HG02884 (cell line): ENCODE results near the gene MPHOSPH8.
"Not testable (repeated sequence)": the region's sequence is repeated elsewhere in the genome, so short reads cannot be mapped to it uniquely, and the experiment has no call there.

Experiments used
- ATAC-seq: cut with Tn5 transposase; IDR thresholded peaks from one replicate; pipeline ENCODE4 v1.9.1; 2021; ENCODE audit warnings: mild to moderate bottlenecking, moderate library complexity; ENCODE audit not compliant: unreplicated experiment

MPHOSPH8 gene

GRCh38 chr13:19676168-19676567 lies 42.7 kb downstream of the MPHOSPH8 start:
- ATAC-seq, result no peak

GRCh38 chr13:19680751-19681150 lies 47.3 kb downstream of the MPHOSPH8 start:
- ATAC-seq, result no peak

GRCh38 chr13:19681517-19681916 lies 48.1 kb downstream of the MPHOSPH8 start:
- ATAC-seq, result no peak

GRCh38 chr13:19685034-19685433 lies 51.6 kb downstream of the MPHOSPH8 start:
- no peak for ATAC-seq

- ATAC-seq, result no peak
Measured at GRCh38 chr13:19685437-19685836, 52.0 kb downstream of the MPHOSPH8 start.

- ATAC-seq, result not testable (repeated sequence)
Measured at GRCh38 chr13:19691447-19691846, 58.0 kb downstream of the MPHOSPH8 start.

GRCh38 chr13:19695428-19695827 lies 62.0 kb downstream of the MPHOSPH8 start:
- no peak for ATAC-seq

GRCh38 chr13:19695829-19696228 lies 62.4 kb downstream of the MPHOSPH8 start:
- no peak for ATAC-seq

GRCh38 chr13:19700963-19701362 lies 67.5 kb downstream of the MPHOSPH8 start:
- not testable (repeated sequence) for ATAC-seq

- not testable (repeated sequence) for ATAC-seq
Measured at GRCh38 chr13:19701619-19702018, 68.2 kb downstream of the MPHOSPH8 start.

GRCh38 chr13:19704256-19704655 lies 70.8 kb downstream of the MPHOSPH8 start:
- ATAC-seq, result not testable (repeated sequence)

GRCh38 chr13:19709039-19709438 lies 75.6 kb downstream of the MPHOSPH8 start:
- ATAC-seq, result not testable (repeated sequence)

- not testable (repeated sequence) for ATAC-seq
Measured at GRCh38 chr13:19709782-19710181, 76.3 kb downstream of the MPHOSPH8 start.

- ATAC-seq, result no peak
Measured at GRCh38 chr13:19713186-19713965, 79.9 kb downstream of the MPHOSPH8 start.

GRCh38 chr13:19720039-19720438 lies 86.6 kb downstream of the MPHOSPH8 start:
- no peak for ATAC-seq
